Heart right ventricle (tissue), 16 donors: ENCODE data around the gene C16orf74. TPM values are rescaled to one million over a fixed set of nuclear protein-coding genes. Genes with fewer than 3 reads are reported as not detected.
A peak's percentile ranks its signal among the peaks of the same experiment; 100 is the strongest.

Experiments
- ATAC-seq, 8 donors: fragments of 200-7000 bp; cut with Tn5 transposase; one replicate each; pipeline ENCODE4 v1.9.1; 2020; ENCODE audit warnings: mild to moderate bottlenecking in 8 of 8, moderate library complexity in 8 of 8, moderate number of reproducible peaks in 1 of 8
- DNase-seq, 2 donors: peaks; one replicate each; pipeline ENCODE4 v3.0.0-alpha.2; 2020
- H3K27ac ChIP-seq, 10 donors: fragments of 200-600 bp; sonication (generic) in 2 of 10; one replicate each; pipeline versions ENCODE4 v1.5.0 to v1.8.0; 2020 to 2022; ENCODE audit warnings: mild to moderate bottlenecking in 3 of 10
- H3K27me3 ChIP-seq, 7 donors: fragments of 200-600 bp; one replicate each; pipeline ENCODE4 v1.8.0; 2021 to 2022; ENCODE audit warnings: mild to moderate bottlenecking in 2 of 7
- H3K36me3 ChIP-seq, 9 donors: fragments of 200-600 bp; sonication (generic) in 1 of 9; one replicate each; pipeline versions ENCODE4 v1.5.0 to v1.8.0; 2020 to 2022; ENCODE audit warnings: mild to moderate bottlenecking in 2 of 9
- H3K4me1 ChIP-seq, 9 donors: fragments of 200-600 bp; sonication (generic) in 1 of 9; one replicate each; pipeline versions ENCODE4 v1.5.0 to v1.8.0; 2020 to 2022; ENCODE audit warnings: mild to moderate bottlenecking in 4 of 9
- H3K4me3 ChIP-seq, 10 donors: fragments of 200-600 bp; sonication (generic) in 2 of 10; one replicate each; pipeline versions ENCODE4 v1.5.0 to v1.8.0; 2020 to 2022; ENCODE audit warnings: mild to moderate bottlenecking in 7 of 10, moderate library complexity in 2 of 10
- H3K9me3 ChIP-seq, 11 donors: fragments of 200-600 bp in 10 of 11; sonication (generic) in 2 of 11; one replicate each; pipeline versions ENCODE4 v1.5.0 to v1.8.0; 2013 to 2022; ENCODE audit warnings: mild to moderate bottlenecking in 2 of 11, control low read depth in 1 of 11, moderate library complexity in 1 of 11
- WGBS, 2 donors: extraction: QIAGEN DNeasy Blood & Tissue Kit; methylation state at CpG; one replicate each; pipeline ENCODE4 v1.1.7; 2013; ENCODE audit warnings: inconsistent platforms in 1 of 2; 5-methylcytosine and 5-hydroxymethylcytosine counted together
- intact Hi-C, 10 donors: fragments of 100-400 bp; cut with DNase I; formaldehyde crosslinking; loops; one replicate each; pipeline versions ENCODE4 v1.11.1 to v1.14.2; 2022
- polyA plus RNA-seq, 2 donors: library from polyadenylated mRNA; stranded (reverse); fragments of 200-250 nt; gene quantifications; one replicate each; pipeline ENCODE4 v1.2.3, GENCODE V29; 2013
- total RNA-seq, 10 donors: library from RNA; stranded (reverse); fragmentation: NEBNext Ultra II Directional in 3 of 10; extraction: Animal tissue kit (Norgen Biotek cat#: 25700) in 3 of 10; gene quantifications; one replicate each; pipeline versions ENCODE4 v1.2.1 to v1.2.4, GENCODE V29; 2021 to 2023
- TF ChIP-seq, protein P1 (sequence below), 9 donors: fragments of 200-600 bp; sonication (generic) in 2 of 9; IDR thresholded peaks; one replicate each; pipeline versions ENCODE4 v1.5.0 to v1.8.0; 2021 to 2022; ENCODE audit warnings: antibody characterized with exemption in 9 of 9, mild to moderate bottlenecking in 5 of 9, moderate library complexity in 1 of 9
- donor health status: Arrhythmogenic right ventricular cardiomyopathy.
- donor health status: ischemic (EF 13 %, LVEDD 7.1; RV severe dilation, severe dysfunction).
- donor health status: healthy with polysubstance abuse.
- donor health status: DM: no; HTN: yes; CAD: no.
- donor health status: DM: no; HTN: no; CAD: no.
- donor health status: ischemic (EF 25% LVEDD 6.9; RV normal size, moderate dysfunction).
- donor health status: ischemic (EF 25% LVEDD 5.7; RV mildly dilated, moderate dysfunction).
- donor health status: healthy.
- donor health status: DM: yes; HTN: yes; CAD: no.
- donor health status: Ischemic cardiomyopathy.
- donor health status: ischemic (EF 35%, LVEDD 5.7; RV mildly dilated, moderate dysfunction).
- donor health status: nonischemic (EF 11% LVEDD 7.7; RV severe dilation, severe dysfunction).
- donor health status: DM: yes; HTN: yes; CAD: no.
- donor health status: PGD.
- donor health status: ischemic (EF 29% LVEDD 5.4; RV normal size, mild dysfunction).
- donor health status: nonischemic (EF 23%, LVEDD 6.1; RV moderate dilation, normal function).

The C16orf74 gene
- total and polyA plus RNA-seq, 12 donors = 0.56 to 6.5 (median 1.2) TPM

DNA sequence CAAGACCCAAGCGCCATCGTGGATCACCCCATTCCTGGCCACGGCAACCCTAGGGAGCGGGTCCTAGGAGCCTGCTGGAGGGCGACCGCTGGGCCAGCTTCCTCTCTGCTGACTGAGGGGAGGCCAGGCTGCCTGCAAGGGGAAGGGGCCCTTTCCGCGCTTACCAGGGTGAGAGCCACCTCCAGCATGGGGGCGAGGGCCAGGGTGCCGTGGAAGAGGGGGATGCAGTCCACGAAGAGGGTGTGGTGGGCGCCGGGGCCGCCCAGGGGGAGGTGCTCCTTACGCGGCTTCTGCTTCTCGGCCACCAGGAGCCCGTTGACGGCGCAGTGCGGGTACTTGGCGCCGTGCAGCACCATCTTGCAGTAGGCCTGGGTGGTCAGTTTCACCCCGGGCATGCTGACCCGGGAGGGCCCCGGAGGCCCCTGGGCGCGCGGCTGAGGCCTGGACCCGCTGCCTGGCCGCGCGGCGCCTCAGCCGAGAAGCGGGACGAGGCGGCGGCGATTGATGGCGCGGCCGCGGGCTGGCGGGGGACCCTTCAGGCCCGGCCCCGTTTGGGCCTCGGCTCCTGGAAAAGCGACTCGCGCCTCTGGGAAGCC, 48.1 kb upstream of the C16orf74 start:
- Histone ChIP-seq H3K27ac (peak overlapping the region; percentile 93 to 99 (median 98)), H3K9me3 (no peaks in the 10 kb centered on the region), H3K27me3 (no peaks in the 10 kb centered on the region), H3K4me1 (peaks cover 9 to 53% (median 37%) of the 10 kb centered on the region in 9 donors), H3K36me3 (peaks cover 0 to 65% (median 19%) of the 10 kb centered on the region in 9 donors), H3K4me3 (peak overlapping the region; percentile 86 to 100 (median 98))
- WGBS, 2 donors = 0% methylated on average over 47 to 51 of the region's 51 CpGs
- intact Hi-C loops = no loop called here
- TF ChIP-seq, protein P1, sequence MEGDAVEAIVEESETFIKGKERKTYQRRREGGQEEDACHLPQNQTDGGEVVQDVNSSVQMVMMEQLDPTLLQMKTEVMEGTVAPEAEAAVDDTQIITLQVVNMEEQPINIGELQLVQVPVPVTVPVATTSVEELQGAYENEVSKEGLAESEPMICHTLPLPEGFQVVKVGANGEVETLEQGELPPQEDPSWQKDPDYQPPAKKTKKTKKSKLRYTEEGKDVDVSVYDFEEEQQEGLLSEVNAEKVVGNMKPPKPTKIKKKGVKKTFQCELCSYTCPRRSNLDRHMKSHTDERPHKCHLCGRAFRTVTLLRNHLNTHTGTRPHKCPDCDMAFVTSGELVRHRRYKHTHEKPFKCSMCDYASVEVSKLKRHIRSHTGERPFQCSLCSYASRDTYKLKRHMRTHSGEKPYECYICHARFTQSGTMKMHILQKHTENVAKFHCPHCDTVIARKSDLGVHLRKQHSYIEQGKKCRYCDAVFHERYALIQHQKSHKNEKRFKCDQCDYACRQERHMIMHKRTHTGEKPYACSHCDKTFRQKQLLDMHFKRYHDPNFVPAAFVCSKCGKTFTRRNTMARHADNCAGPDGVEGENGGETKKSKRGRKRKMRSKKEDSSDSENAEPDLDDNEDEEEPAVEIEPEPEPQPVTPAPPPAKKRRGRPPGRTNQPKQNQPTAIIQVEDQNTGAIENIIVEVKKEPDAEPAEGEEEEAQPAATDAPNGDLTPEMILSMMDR (IDR thresholded peaks at IDR 0.05) = peak in 1 of 9 donors; percentile 5
- peak in 7 of 8 donors; percentile 5 to 49 (median 19) for ATAC-seq
- DNase-seq = peak; percentile 15 to 34

DNA sequence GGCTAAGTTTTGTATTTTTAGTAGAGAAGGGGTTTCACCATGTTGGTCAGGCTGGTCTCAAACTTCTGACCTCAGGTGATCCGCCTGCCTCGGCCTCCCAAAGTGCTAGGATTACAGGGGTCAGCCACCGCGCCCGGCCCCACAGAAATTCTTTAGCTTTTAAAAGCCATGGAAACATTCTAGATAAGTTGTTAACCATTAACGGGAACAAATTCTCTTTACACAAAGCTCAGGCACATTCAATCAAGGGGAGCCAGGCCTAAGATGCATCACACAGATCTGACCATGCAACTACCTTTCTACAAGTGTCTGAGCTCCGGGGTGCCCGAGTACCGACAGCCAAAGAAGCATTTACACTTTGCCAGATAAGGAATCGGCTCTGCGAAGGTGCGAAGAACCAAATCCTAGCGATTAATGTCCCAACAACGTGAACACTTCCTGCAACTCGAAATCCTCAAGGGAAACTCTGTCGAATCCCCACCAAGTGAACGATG, 47.4 kb upstream of the C16orf74 start:
- TF ChIP-seq, protein P1 (IDR thresholded peaks at IDR 0.05) = no peak
- Histone ChIP-seq H3K27me3 (no peaks in the 10 kb centered on the region), H3K36me3 (peaks cover 0 to 65% (median 15%) of the 10 kb centered on the region in 9 donors), H3K4me1 (peaks cover 9 to 46% (median 37%) of the 10 kb centered on the region in 9 donors), H3K9me3 (no peaks in the 10 kb centered on the region), H3K4me3 (peak overlapping the region; percentile 86 to 100 (median 98)), H3K27ac (peak overlapping the region in 7 of 10 donors; percentile 93 to 99 (median 97))
- ATAC-seq = no peak
- 17% methylated on average over 17 of the region's 17 CpGs for WGBS, 2 donors
- DNase-seq = no peak
- intact Hi-C loops = no loop called here

DNA sequence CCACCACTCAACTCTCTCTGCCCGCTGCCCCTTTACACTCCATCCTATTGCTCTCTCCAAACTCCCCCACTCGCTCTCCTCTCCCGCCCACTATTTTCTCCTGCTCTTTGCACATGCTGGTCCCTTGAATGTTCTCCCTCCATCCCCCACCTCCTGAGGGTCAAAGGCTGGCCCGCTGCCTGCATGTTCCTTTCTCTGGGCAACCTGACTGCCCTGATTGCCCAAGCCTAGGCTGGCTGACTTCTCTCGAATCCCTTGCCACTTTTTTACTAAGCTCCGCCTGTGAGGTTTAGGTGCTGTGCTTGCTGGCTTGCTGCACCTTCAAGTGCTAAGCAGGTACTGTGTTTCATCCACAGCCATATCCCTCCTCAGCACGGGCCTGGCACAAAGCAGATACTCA, 45.7 kb upstream of the C16orf74 start:
- Histone ChIP-seq H3K27ac (no peak overlapping the region), H3K4me1 (peaks cover 9 to 38% (median 29%) of the 10 kb centered on the region in 9 donors), H3K36me3 (peaks cover 0 to 65% (median 11%) of the 10 kb centered on the region in 9 donors), H3K4me3 (no peak overlapping the region), H3K9me3 (peaks cover 0 to 2% (median 0%) of the 10 kb centered on the region in 11 donors), H3K27me3 (no peaks in the 10 kb centered on the region)
- TF ChIP-seq, protein P1 (IDR thresholded peaks at IDR 0.05) = no peak
- intact Hi-C loops = no loop called here
- no peak for ATAC-seq
- DNase-seq = no peak
- 93 to 95% methylated on average over 7 of the region's 7 CpGs for WGBS, 2 donors

DNA sequence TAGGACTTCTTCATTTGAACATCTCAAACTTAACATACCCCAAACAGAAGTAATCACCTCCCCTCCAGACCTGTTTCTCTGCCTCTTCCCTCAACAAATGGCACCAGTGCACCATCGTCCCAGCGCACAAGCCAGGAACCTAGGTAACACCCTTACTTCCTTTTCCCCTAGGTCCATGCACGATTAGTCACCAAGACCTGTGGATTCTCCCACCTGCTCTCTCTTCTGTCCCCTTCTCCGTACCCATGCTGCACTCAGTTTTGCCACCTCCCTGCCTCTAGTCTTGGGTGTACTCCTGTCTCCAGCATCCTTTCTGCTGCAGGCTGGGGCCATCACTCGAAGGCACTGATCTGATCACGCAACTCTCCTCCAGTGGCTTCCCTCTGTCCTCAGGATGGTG, 45.3 kb upstream of the C16orf74 start:
- Histone ChIP-seq H3K27me3 (no peaks in the 10 kb centered on the region), H3K4me1 (peaks cover 9 to 35% (median 25%) of the 10 kb centered on the region in 9 donors), H3K9me3 (peaks cover 0 to 5% (median 0%) of the 10 kb centered on the region in 11 donors), H3K36me3 (peaks cover 0 to 63% (median 11%) of the 10 kb centered on the region in 9 donors), H3K27ac (no peak overlapping the region), H3K4me3 (no peak overlapping the region)
- TF ChIP-seq, protein P1 (IDR thresholded peaks at IDR 0.05) = no peak
- WGBS, 2 donors = 85 to 90% methylated on average over 6 of the region's 6 CpGs
- intact Hi-C loops = no loop called here
- ATAC-seq (no peak), DNase-seq (no peak)
